Measurements from ENCODE around the gene NF1.
A peak's percentile ranks its signal among the peaks of the same experiment; 100 is the strongest.
"Not testable (repeated sequence)": the region's sequence is repeated elsewhere in the genome, so short reads cannot be mapped to it uniquely, and the experiment has no call there.

Gene NF1, protein sequence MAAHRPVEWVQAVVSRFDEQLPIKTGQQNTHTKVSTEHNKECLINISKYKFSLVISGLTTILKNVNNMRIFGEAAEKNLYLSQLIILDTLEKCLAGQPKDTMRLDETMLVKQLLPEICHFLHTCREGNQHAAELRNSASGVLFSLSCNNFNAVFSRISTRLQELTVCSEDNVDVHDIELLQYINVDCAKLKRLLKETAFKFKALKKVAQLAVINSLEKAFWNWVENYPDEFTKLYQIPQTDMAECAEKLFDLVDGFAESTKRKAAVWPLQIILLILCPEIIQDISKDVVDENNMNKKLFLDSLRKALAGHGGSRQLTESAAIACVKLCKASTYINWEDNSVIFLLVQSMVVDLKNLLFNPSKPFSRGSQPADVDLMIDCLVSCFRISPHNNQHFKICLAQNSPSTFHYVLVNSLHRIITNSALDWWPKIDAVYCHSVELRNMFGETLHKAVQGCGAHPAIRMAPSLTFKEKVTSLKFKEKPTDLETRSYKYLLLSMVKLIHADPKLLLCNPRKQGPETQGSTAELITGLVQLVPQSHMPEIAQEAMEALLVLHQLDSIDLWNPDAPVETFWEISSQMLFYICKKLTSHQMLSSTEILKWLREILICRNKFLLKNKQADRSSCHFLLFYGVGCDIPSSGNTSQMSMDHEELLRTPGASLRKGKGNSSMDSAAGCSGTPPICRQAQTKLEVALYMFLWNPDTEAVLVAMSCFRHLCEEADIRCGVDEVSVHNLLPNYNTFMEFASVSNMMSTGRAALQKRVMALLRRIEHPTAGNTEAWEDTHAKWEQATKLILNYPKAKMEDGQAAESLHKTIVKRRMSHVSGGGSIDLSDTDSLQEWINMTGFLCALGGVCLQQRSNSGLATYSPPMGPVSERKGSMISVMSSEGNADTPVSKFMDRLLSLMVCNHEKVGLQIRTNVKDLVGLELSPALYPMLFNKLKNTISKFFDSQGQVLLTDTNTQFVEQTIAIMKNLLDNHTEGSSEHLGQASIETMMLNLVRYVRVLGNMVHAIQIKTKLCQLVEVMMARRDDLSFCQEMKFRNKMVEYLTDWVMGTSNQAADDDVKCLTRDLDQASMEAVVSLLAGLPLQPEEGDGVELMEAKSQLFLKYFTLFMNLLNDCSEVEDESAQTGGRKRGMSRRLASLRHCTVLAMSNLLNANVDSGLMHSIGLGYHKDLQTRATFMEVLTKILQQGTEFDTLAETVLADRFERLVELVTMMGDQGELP (N-terminal part only)

DNA sequence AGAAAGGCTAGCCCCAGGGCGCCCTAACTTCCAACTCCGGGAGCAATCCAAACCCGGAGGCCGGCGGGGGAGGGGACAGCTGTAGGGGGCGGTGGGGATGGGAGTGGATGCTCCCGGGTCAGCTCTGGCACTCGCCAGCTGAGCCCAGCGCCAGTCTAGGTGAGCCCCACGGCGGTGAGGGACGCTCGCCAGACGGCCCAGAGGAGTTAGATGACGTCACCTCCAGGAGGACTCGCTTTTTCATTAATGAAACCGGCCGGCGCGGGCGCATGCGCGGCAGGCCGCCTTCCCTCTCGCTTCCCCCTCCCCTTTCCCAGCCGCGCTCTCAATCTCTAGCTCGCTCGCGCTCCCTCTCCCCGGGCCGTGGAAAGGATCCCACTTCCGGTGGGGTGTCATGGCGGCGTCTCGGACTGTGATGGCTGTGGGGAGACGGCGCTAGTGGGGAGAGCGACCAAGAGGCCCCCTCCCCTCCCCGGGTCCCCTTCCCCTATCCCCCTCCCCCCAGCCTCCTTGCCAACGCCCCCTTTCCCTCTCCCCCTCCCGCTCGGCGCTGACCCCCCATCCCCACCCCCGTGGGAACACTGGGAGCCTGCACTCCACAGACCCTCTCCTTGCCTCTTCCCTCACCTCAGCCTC lies at the start of gene NF1:
Gene NF1, plus strand, starts transcription at position 378 of the 636 bp plus-strand sequence. CDS start 333 bp downstream, outside the sequence.
- DNase-seq = peak; percentile 96
- in situ Hi-C loops (cut with MboI; ENCODE audit: low pct_unique_long_range_greater_than_20kb, low sequenced_read_pairs) = no loop called here

DNA sequence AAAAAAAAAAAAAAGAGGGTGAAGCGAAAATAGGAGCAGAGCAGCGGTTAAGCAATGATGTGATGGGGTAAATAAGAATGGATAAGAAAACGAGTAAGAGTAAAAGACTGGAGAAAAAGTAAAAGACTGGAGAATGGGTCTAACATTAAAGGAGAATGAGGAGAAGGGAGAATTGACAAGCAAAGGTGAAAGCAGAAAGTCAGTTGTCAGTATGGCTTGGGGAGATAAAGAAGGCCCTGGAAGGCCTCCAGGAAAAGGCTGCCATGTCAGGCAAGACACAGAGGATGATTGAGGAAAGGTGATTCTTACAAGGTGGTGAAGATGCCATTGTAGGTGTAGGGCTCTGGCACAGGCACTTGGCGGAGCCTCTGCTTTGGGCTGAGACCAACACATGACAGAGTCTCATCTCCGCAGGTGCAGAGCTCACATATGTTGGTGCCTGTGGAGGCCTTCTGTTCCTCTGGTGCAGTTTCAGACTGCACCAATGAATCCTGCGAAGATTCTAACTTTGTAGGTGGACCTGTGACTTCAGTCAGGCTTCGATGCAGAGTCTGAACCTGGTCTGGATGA lies 47.8 kb upstream of the NF1 start:
- in situ Hi-C loops (cut with MboI; ENCODE audit: low pct_unique_long_range_greater_than_20kb, low sequenced_read_pairs) = not testable (repeated sequence)

DNA sequence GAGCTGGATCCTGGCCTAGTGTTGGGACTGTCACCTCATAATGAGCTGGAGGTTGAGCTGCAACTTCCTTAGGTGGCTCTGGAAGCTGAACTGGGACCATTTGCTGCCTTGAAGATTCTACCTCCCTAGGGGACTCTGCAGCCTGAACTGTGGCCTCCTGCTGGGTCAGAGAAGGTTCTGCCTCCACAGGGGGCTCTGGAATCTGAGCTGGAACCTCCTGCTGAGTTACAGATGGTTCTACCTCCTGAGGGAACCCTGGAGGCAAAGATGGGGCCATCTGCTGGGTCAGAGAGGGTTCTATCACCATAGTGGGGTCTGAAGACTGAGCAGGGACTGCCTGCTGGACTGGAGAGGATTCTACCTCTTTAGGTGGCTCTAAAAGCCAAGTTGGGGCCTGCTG lies 46.6 kb upstream of the NF1 start:
- in situ Hi-C loops (cut with MboI; ENCODE audit: low pct_unique_long_range_greater_than_20kb, low sequenced_read_pairs) = no loop called here

More for the DNA sequence above, 47.8 kb upstream of the NF1 start:
- not testable (repeated sequence) for DNase-seq

DNA sequence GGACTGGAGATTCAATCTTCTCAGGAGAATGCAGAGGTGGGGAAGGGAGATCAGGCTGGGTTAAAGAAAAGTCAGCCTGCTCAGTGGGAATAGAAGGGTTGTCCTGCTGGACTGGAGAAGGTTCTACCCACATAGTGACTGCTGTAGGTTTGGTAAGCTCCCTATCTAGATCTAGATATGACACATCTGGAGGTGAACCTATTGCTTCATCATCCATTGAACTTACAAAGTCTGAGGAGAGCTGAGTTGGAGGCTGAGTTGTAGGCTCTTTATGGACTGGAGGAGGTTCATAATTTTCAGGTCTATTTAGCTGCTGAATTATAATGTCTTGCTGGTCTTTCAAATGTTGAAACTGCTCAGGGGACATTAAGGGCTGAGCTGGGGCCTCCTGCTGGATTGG lies 46.0 kb upstream of the NF1 start:
- DNase-seq = no peak
- in situ Hi-C loops (cut with MboI; ENCODE audit: low pct_unique_long_range_greater_than_20kb, low sequenced_read_pairs) = no loop called here

More for the DNA sequence above, 46.6 kb upstream of the NF1 start:
- DNase-seq = no peak

DNA sequence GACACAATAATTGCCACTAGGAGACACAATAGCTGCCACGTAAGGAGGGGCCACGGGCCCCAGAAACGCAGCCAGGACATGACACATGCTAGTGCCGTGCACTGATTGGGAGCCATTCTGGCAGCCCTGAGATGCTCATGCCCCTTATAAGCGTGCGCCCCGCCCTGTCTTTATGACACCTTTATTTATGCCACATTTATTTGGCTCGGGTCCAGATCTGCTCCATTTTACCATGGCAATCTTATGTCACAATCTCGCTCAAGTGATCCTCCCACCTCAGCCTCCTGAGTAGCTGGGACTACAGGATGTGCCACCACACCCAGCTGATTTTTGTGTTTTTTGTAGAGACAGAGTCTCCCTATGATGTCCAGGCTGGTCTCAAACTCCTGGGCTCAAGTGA lies 43.8 kb upstream of the NF1 start:
- in situ Hi-C loops (cut with MboI; ENCODE audit: low pct_unique_long_range_greater_than_20kb, low sequenced_read_pairs) = no loop called here
- DNase-seq = no peak

DNA sequence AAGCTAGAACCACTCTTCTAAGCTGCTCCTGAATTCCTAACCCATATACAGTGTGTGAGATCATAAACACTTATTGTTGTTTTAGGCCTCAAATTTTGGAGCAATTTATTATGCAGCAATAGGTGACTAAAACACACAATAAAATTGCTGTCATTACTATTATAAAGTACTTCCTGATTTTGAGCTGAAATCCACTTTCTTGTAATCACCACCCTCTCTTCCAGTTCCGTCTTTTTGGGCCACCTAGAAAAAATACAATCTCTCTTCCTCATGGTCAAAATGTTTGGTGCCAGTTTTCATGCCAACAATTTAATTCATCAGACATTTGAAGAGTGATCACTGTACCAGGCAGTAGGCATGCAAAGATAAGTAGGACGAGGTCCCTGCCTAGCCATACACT lies 43.3 kb upstream of the NF1 start:
- DNase-seq = peak; percentile 20
- in situ Hi-C loops (cut with MboI; ENCODE audit: low pct_unique_long_range_greater_than_20kb, low sequenced_read_pairs) = no loop called here

DNA sequence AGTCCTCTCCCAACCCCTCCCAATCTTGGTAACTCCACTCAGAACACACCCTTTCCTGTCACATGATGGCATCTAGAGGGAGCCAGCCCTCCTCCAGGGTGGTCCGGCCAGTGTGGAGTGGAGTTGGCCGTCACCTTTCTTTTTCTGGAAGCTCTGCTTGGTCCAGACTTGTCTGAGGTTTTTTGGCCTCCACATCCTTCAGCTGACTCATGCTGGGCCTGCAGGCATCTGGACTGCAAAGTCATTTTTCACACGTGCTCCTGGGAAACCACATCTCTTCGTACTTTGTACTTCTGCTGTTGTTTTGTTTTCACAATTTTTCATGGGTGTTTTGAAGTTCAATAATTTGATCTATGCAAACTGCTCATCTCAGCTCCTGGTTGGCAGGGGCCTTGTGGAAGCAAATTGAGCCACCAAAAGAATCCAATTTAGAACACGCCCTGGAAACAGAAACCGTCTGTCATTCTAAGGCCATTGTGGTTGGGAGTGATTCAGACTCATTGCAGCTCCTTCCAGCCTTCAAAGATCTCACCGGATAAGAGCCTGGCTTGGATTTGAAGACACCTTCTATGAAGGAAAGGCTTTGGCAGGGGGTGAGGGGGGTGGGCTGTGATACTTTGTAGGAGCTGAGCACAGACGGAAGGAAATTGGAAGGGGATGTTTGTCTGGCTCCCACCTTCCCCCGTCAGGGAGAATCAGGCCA lies 42.4 kb upstream of the NF1 start:
- DNase-seq = peak; percentile 62
- in situ Hi-C loops (cut with MboI; ENCODE audit: low pct_unique_long_range_greater_than_20kb, low sequenced_read_pairs) = no loop called here

DNA sequence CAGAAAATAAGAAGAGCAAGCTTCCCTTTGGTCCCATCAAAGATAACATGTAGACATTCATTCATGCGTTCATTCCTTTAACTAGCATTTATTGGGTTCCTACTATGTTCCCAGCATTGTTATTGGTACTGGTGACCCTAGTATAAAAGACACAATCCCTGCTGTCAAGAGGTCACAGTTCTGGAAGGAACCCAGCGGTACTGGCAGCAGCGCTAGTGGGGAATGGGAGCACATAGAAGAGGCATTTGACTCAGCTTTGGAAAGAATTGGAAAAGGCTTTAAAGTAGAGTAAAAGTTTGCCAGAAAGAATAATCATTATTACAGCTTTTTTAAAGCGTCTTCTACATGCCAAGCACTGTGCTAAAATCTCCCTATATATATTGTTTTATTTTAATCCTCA lies 41.7 kb upstream of the NF1 start:
- DNase-seq = no peak
- in situ Hi-C loops (cut with MboI; ENCODE audit: low pct_unique_long_range_greater_than_20kb, low sequenced_read_pairs) = no loop called here

DNA sequence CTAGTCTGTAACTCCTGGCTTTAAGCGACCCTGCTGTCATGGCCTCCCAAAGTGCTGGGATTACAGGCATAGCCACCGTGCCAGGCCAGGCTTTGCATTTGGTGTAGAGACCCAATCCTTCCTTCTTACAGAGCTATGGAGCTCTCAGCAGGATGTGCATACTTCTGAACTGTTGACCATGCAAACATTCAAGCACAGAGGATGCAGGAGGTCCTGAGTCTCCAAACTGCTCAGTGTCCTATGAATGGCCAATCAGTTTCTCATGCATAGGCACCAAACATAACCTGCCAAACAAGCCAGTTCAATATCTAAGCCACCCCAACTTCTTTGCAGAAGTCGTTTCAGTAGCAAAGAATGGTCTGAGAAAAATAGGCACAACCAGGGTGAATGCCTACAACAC lies 40.0 kb upstream of the NF1 start:
- no peak for DNase-seq
- in situ Hi-C loops (cut with MboI; ENCODE audit: low pct_unique_long_range_greater_than_20kb, low sequenced_read_pairs) = no loop called here

DNA sequence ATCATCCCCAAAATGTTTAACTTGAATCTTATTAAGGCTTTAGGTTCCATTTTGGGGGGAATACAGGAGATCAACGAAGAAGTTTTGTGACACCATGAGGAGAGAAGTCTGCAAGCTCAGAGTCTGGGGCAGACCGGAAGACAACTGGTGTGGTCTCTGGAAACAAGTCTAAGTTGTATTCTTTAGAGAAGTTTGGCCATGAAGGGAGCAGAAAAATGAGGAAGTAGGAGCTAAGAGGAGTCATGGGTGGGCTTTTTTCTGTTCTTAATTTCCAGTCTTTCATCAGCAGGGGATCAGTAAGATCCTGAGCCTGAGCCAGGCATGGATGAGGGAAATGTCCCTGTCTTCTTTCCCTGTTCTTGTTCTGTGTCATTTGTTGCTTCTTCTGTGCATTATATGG lies 35.8 kb upstream of the NF1 start:
- DNase-seq = peak; percentile 82
- in situ Hi-C loops (cut with MboI; ENCODE audit: low pct_unique_long_range_greater_than_20kb, low sequenced_read_pairs) = no loop called here

DNA sequence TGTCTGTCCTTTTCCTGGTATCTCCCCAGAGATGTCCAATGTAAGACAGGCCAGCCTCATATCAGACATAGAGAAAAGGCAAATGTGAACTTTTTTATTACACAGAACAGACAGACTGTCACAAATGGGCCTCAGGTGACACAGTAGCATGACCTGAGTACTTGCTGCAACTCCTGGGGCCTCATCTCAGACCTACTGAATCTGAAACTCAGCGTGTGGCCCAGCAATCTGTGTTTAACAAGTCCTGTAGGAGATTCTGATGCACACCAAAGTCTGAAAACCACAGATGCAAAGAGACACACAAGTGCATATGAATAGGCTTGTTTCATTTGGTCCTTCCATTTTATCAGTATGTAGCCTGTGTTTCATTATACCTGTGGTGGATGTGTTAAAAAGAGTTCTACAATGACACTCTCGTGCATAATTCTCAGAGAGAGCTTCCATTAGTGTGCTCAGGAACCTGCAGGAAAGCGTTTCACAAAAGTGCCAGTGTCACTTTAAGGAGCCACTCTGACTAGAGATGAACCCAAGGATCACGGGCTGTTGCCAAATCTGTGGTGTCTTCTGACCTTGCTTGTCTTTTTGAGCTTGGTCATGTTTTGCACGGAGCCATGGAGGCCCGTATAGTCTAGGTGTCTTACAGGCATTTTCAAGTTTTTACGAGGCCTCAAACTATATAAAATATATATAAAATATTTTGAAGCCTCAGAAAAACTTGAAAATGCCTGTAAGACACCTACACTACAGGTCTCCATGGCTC lies 33.8 kb upstream of the NF1 start:
- DNase-seq = no peak
- in situ Hi-C loops (cut with MboI; ENCODE audit: low pct_unique_long_range_greater_than_20kb, low sequenced_read_pairs) = no loop called here

DNA sequence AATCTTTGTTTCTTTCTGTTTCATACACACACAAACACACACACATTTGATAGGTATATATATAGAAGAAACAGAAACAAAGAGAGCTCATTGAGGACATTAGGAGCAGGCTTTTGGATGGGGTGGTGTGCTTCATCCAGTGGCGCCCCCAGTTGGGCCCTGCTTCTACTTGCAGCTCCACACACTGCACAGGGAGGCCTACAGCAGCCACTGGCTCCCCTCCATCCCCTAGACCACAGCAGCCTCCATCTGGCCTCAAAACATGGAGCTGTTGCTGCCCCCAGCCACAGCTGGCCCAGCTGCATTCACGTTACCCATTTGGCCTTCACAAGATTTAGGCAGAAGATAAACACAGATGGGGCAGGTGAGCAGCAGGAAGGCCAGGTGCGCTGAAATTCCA lies 33.1 kb upstream of the NF1 start:
- peak; percentile 35 for DNase-seq
- in situ Hi-C loops (cut with MboI; ENCODE audit: low pct_unique_long_range_greater_than_20kb, low sequenced_read_pairs) = no loop called here

DNA sequence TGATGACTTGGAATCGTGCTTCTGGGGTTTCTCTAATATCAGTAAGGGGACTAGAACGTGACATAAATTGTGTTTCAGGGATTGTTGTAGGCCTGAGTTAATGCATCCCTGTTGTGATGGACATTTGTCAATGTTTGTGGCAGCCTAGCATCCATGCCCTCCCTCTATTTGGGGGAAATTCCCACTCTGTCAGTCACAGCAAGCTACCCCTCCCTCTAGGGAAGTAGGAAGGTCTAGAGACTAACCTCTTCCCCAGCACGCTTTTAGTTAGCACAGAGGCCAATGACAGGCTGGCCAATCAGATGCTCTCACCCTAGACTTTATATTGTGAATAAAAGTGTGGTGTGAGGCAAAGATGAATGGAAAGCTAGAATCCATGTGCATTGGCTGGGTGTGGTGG lies 32.4 kb upstream of the NF1 start:
- in situ Hi-C loops (cut with MboI; ENCODE audit: low pct_unique_long_range_greater_than_20kb, low sequenced_read_pairs) = no loop called here
- DNase-seq = no peak

DNA sequence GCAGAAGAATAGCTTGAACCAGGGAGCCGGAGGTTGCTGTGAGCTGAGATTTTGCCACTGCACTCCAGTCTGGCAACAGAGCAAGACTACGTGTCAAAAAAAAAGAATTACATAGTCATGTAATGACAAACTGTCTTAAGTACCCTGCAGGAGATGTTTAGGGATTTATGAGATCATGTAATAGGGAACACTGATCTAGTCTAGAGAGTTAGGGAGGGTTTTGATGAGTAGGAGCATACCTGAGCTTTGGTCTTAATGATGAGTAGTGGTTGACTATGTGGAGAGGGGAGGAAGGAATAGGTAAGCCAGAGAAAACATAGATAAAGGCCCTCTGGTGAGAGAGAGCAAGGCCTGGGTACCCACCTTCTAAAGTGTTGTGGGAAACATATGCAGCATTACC lies 30.1 kb upstream of the NF1 start:
- in situ Hi-C loops (cut with MboI; ENCODE audit: low pct_unique_long_range_greater_than_20kb, low sequenced_read_pairs) = no loop called here

DNA sequence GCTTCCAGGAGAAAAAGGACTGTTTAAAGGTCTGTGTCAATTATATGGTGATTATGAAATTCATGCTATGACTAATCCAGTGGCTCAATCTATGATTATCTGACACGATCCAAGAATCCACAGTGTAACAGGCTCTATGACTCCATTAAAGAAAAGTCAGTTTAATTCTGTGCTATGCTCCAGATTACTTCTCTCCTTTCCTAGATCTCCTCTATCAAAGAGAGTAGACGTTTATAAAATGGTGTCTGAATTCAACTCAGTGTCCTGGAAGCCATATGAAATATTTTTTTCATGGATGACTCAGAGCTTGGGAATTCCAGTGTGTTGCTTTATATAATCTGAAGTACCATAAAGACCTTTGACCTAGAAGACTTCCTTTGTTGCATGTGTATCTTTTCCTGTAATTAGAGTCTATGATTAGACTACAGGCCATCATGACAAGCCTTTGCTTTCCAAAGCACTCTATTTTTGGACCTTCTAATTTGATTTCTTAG lies 27.0 kb upstream of the NF1 start:
- no peak for DNase-seq
- in situ Hi-C loops (cut with MboI; ENCODE audit: low pct_unique_long_range_greater_than_20kb, low sequenced_read_pairs) = no loop called here

More for the DNA sequence above, 30.1 kb upstream of the NF1 start:
- no peak for DNase-seq

DNA sequence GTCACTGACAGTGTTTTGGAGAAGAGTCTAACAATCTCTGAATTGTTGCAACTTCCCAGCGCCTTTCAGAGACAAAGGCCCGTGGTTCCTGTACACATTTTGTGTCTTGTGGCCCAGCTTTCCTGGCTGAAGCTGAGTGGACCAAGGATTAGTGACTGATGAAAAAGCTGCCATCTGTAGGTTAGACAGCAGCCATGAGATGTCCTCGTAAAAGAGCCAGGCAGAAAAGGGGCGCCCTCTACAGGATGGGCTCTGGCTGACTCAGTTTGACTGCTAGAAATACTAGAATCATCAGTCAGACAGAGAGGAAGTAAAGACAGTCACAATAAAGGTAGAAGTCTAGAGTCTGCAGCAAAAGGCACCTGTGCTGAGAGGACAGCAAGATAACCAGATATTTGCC lies 26.5 kb upstream of the NF1 start:
- in situ Hi-C loops (cut with MboI; ENCODE audit: low pct_unique_long_range_greater_than_20kb, low sequenced_read_pairs) = no loop called here
- DNase-seq = peak; percentile 83

DNA sequence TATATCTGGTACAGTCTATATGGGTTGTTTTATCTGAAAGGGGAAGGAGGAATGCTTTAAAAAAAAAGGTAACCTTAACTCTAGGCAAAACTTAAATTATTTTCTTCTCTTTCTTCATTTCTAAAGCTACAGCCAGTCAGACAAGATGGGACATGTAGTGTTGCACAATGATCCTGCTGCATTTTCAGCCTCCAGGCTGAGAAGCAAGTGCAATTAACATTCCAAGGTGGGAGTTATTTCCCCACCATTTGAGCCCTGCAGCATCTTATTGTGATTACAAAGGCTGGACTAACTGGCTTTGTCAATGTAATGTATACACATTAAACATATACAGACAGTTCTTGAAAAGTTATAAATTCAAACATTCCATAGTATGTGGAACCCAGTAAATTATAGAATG lies 22.6 kb upstream of the NF1 start:
- in situ Hi-C loops (cut with MboI; ENCODE audit: low pct_unique_long_range_greater_than_20kb, low sequenced_read_pairs) = no loop called here
- no peak for DNase-seq

All from KBM-7 (cell line).